Smooth muscle cell (in vitro differentiated cells): ENCODE measurements around the gene CCDC112. TPM values are rescaled to one million over a fixed set of nuclear protein-coding genes. Genes with fewer than 3 reads are reported as not detected.

Source experiments
- DNase-seq: peaks from one replicate; lab custom pipeline; 2025; ENCODE audit not compliant: unreplicated experiment; lab: John Stamatoyannopoulos, UW
- H2AFZ ChIP-seq: fragments of 200-600 bp; sonication (generic); 2 replicates; pipeline ENCODE4 v1.6.0; 2016; ENCODE audit warnings: antibody characterized with exemption, low read depth, mild to moderate bottlenecking
- H3F3A ChIP-seq: fragments of 200-600 bp; sonication (generic); 2 replicates; pipeline ENCODE4 v1.6.0; 2017; ENCODE audit warnings: antibody characterized with exemption, low read depth
- H3K27ac ChIP-seq: fragments of 200-600 bp; sonication (generic); 2 replicates; pipeline ENCODE4 v1.5.1; 2016; ENCODE audit warnings: low read depth, mild to moderate bottlenecking
- H3K27me3 ChIP-seq: fragments of 200-600 bp; sonication (generic); 2 replicates; pipeline ENCODE4 v1.6.1; 2016; ENCODE audit warnings: low read depth, mild to moderate bottlenecking
- H3K36me3 ChIP-seq: fragments of 200-600 bp; sonication (generic); 2 replicates; pipeline ENCODE4 v1.5.1; 2016; ENCODE audit warnings: low read depth
- H3K4me1 ChIP-seq: fragments of 200-600 bp; sonication (generic); 2 replicates; pipeline ENCODE4 v1.5.1; 2016; ENCODE audit warnings: low read depth
- H3K4me2 ChIP-seq: fragments of 200-600 bp; sonication (generic); 2 replicates; pipeline ENCODE4 v1.6.0; 2016; ENCODE audit warnings: mild to moderate bottlenecking
- H3K4me3 ChIP-seq: fragments of 200-600 bp; sonication (generic); 2 replicates; pipeline ENCODE4 v1.5.1; 2016; ENCODE audit warnings: mild to moderate bottlenecking
- H3K79me2 ChIP-seq: fragments of 200-600 bp; sonication (generic); 2 replicates; pipeline ENCODE4 v1.6.0; 2016; ENCODE audit warnings: low read depth, mild to moderate bottlenecking
- H3K9ac ChIP-seq: fragments of 200-600 bp; sonication (generic); 2 replicates; pipeline ENCODE4 v1.6.0; 2016; ENCODE audit warnings: low read depth
- H3K9me3 ChIP-seq: fragments of 200-600 bp; sonication (generic); replicated peaks from 2 replicates; pipeline ENCODE4 v1.5.1; 2016; ENCODE audit warnings: low read depth
- H4K20me1 ChIP-seq: fragments of 200-600 bp; sonication (generic); 2 replicates; pipeline ENCODE4 v1.6.0; 2016; ENCODE audit warnings: low read depth
- CTCF ChIP-seq: fragments of 200-600 bp; sonication (generic); IDR thresholded peaks from 2 replicates; pipeline ENCODE4 v1.5.1; 2017; ENCODE audit warnings: borderline replicate concordance, mild to moderate bottlenecking, antibody characterized with exemption; ENCODE audit not compliant: insufficient read depth, poor library complexity, severe bottlenecking
- WGBS: methylation state at CpG from one replicate; pipeline ENCODE4 v1.1.7; 2016; ENCODE audit warnings: low lambda C conversion rate; 5-methylcytosine and 5-hydroxymethylcytosine counted together
- polyA plus RNA-seq: library from polyadenylated mRNA; unstranded; fragments of >200 nt; fragmentation: Nextera tagmentation; extraction: Ambion mirVana; gene quantifications from 2 replicates; pipeline ENCODE4 v1.2.1, GENCODE V29; 2016
- total RNA-seq: library from RNA; depleted of rRNA; stranded (reverse); fragments of >200 nt; gene quantifications from 2 replicates; pipeline ENCODE4 v1.2.3, GENCODE V29; 2014

CCDC112 gene
- total and polyA plus RNA-seq, 2 experiments from 2014 or later, result 6.3 to 9.1 TPM

GRCh38 chr5:115282131-115282530 is 14.3 kb downstream of the CCDC112 start:
- no peaks in the 10 kb centered on the region for H3K9me3 ChIP-seq
- 96% methylated on average over 1 of the region's 1 CpG for WGBS
- no peak overlapping the region for H3K4me2 ChIP-seq
- peaks cover 7% of the 10 kb centered on the region for H3K79me2 ChIP-seq
- no peaks in the 10 kb centered on the region for H3F3A ChIP-seq
- H3K9ac ChIP-seq, result no peak overlapping the region
- H2AFZ ChIP-seq, result no peak overlapping the region
- no peak for TF ChIP-seq CTCF
- no peak overlapping the region for H3K4me3 ChIP-seq
- no peak overlapping the region for H3K27ac ChIP-seq
- no peaks in the 10 kb centered on the region for H4K20me1 ChIP-seq
- no peak for DNase-seq
- H3K36me3 ChIP-seq, result no peaks in the 10 kb centered on the region
- no peaks in the 10 kb centered on the region for H3K4me1 ChIP-seq
- no peaks in the 10 kb centered on the region for H3K27me3 ChIP-seq

GRCh38 chr5:115274584-115274983 is 21.9 kb downstream of the CCDC112 start:
- H3K4me2 ChIP-seq, result no peak overlapping the region
- no peak overlapping the region for H2AFZ ChIP-seq
- H3K9me3 ChIP-seq, result no peaks in the 10 kb centered on the region
- H3K4me3 ChIP-seq, result no peak overlapping the region
- H3K79me2 ChIP-seq, result no peaks in the 10 kb centered on the region
- 97% methylated on average over 3 of the region's 3 CpGs for WGBS
- no peaks in the 10 kb centered on the region for H3K36me3 ChIP-seq
- H3K27ac ChIP-seq, result no peak overlapping the region
- no peak for DNase-seq
- no peaks in the 10 kb centered on the region for H3K4me1 ChIP-seq
- no peaks in the 10 kb centered on the region for H3K27me3 ChIP-seq
- TF ChIP-seq CTCF, result no peak
- H3K9ac ChIP-seq, result no peak overlapping the region
- H3F3A ChIP-seq, result no peaks in the 10 kb centered on the region
- no peaks in the 10 kb centered on the region for H4K20me1 ChIP-seq

GRCh38 chr5:115272297-115272958 is 24.0 kb downstream of the CCDC112 start:
- Histone ChIP-seq H3K79me2 (no peaks in the 10 kb centered on the region), H3K4me1 (no peaks in the 10 kb centered on the region)
- WGBS, result 64% methylated on average over 3 of the region's 3 CpGs

More at GRCh38 chr5:115272297-115272958, 24.0 kb downstream of the CCDC112 start:
- no peak overlapping the region for H3K9ac ChIP-seq
- no peak overlapping the region for H3K4me3 ChIP-seq
- no peaks in the 10 kb centered on the region for H4K20me1 ChIP-seq
- DNase-seq, result no peak
- no peak overlapping the region for H2AFZ ChIP-seq
- no peaks in the 10 kb centered on the region for H3K36me3 ChIP-seq
- no peak for TF ChIP-seq CTCF
- H3F3A ChIP-seq, result no peaks in the 10 kb centered on the region
- H3K4me2 ChIP-seq, result no peak overlapping the region
- H3K27me3 ChIP-seq, result no peaks in the 10 kb centered on the region
- H3K9me3 ChIP-seq, result no peaks in the 10 kb centered on the region
- no peak overlapping the region for H3K27ac ChIP-seq
